Activated effector memory CD4-positive, alpha-beta T cell treated with anti-CD3 and anti-CD28 coated beads, Interleukin-2, amount 50 U/mL, for 16 hours (primary cell): ENCODE measurements around the gene TRMT6.

ENCODE experiments used
- DNase-seq: peaks from one replicate; pipeline ENCODE4 v3.0.0-alpha.2; 2020

The TRMT6 gene

GRCh38 chr20:5950271-5951031, at the start of gene TRMT6, which contains the start of gene MCM8:
Gene TRMT6, minus strand, starts transcription at chr20:5950533. Its CDS starts 128 bp downstream, at chr20:5950405.
Gene MCM8, plus strand, starts transcription at chr20:5950652. Its CDS starts 1,364 bp downstream, at chr20:5952016.
- peak; percentile 99 for DNase-seq

- no peak for DNase-seq
Observed at GRCh38 chr20:5999783-6000182, 49.5 kb upstream of the TRMT6 start.

GRCh38 chr20:5996765-5997164, 46.4 kb upstream of the TRMT6 start:
- DNase-seq = peak; percentile 67

GRCh38 chr20:5991623-5992441, 41.5 kb upstream of the TRMT6 start:
- DNase-seq = no peak

- no peak for DNase-seq
Observed at GRCh38 chr20:5990946-5991345, 40.6 kb upstream of the TRMT6 start.

GRCh38 chr20:5989539-5989938, 39.2 kb upstream of the TRMT6 start:
- no peak for DNase-seq

GRCh38 chr20:5987383-5987782, 37.0 kb upstream of the TRMT6 start:
- DNase-seq = no peak

GRCh38 chr20:5980720-5981538, 30.6 kb upstream of the TRMT6 start:
- DNase-seq = no peak

- no peak for DNase-seq
Observed at GRCh38 chr20:5979801-5980200, 29.5 kb upstream of the TRMT6 start.

- no peak for DNase-seq
Observed at GRCh38 chr20:5977975-5978374, 27.6 kb upstream of the TRMT6 start.

GRCh38 chr20:5977223-5977622, 26.9 kb upstream of the TRMT6 start:
- no peak for DNase-seq

GRCh38 chr20:5975778-5976177, 25.4 kb upstream of the TRMT6 start:
- DNase-seq = no peak

GRCh38 chr20:5974531-5974930, 24.2 kb upstream of the TRMT6 start:
- DNase-seq = no peak

- DNase-seq = no peak
Observed at GRCh38 chr20:5973971-5974370, 23.6 kb upstream of the TRMT6 start.

- no peak for DNase-seq
Observed at GRCh38 chr20:5973172-5973571, 22.8 kb upstream of the TRMT6 start.

- no peak for DNase-seq
Observed at GRCh38 chr20:5971203-5971602, 20.9 kb upstream of the TRMT6 start.

- DNase-seq = no peak
Observed at GRCh38 chr20:5970381-5970780, 20.0 kb upstream of the TRMT6 start.

GRCh38 chr20:5969940-5970339, 19.6 kb upstream of the TRMT6 start:
- no peak for DNase-seq

GRCh38 chr20:5969348-5969935, 19.1 kb upstream of the TRMT6 start:
- no peak for DNase-seq

- no peak for DNase-seq
Observed at GRCh38 chr20:5968462-5968861, 18.1 kb upstream of the TRMT6 start.

- no peak for DNase-seq
Observed at GRCh38 chr20:5967469-5967868, 17.1 kb upstream of the TRMT6 start.

- DNase-seq = no peak
Observed at GRCh38 chr20:5949943-5950270, 426 bp downstream of the TRMT6 start.

- peak; percentile 68 for DNase-seq
Observed at GRCh38 chr20:5947276-5947675, 3.1 kb downstream of the TRMT6 start.
